Keratinocyte (primary cell): ENCODE measurements around the gene UVSSA. TPM values are rescaled to one million over a fixed set of nuclear protein-coding genes. Genes with fewer than 3 reads are reported as not detected.

Experiments
- DNase-seq: peaks from one replicate; pipeline ENCODE4 v3.0.0-alpha.2; 2011; ENCODE audit warnings: low read depth, missing footprints, low spot score
- FAIRE-seq: peaks from 2 replicates; lab custom pipeline; 2011; peaks lifted over from hg19 to GRCh38; lab: Jason Lieb, UNC
- H2AFZ ChIP-seq: 2 replicates; pipeline ENCODE4 v1.6.0; 2012; ENCODE audit warnings: low read length, control low read depth, inconsistent platforms; ENCODE audit not compliant: control insufficient read depth
- H3K27ac ChIP-seq: 2 replicates; pipeline ENCODE4 v1.5.1; 2011; ENCODE audit warnings: low read length; ENCODE audit not compliant: control insufficient read depth, insufficient read depth
- H3K27me3 ChIP-seq: 3 replicates; pipeline ENCODE4 v1.6.0; 2011; ENCODE audit warnings: low read length; ENCODE audit not compliant: control insufficient read depth, insufficient read depth; ENCODE audit errors: extremely low read depth
- H3K36me3 ChIP-seq, 2 experiments: 2 replicates in 1 of 2; 3 replicates in 1 of 2; pipeline ENCODE4 v1.5.1; 2011; ENCODE audit warnings: low read length in 2 of 2, mild to moderate bottlenecking in 1 of 2; ENCODE audit not compliant: control insufficient read depth in 2 of 2, insufficient read depth in 2 of 2; ENCODE audit errors: extremely low read depth in 1 of 2
- H3K4me1 ChIP-seq: 3 replicates; pipeline ENCODE4 v1.5.1; 2011; ENCODE audit warnings: low read length; ENCODE audit not compliant: control insufficient read depth, insufficient read depth; ENCODE audit errors: extremely low read depth
- H3K4me2 ChIP-seq: 3 replicates; pipeline ENCODE4 v1.6.0; 2011; ENCODE audit warnings: low read depth, low read length; ENCODE audit not compliant: control insufficient read depth, insufficient read depth; ENCODE audit errors: extremely low read depth
- H3K4me3 ChIP-seq, 3 experiments: fragments of 200-600 bp in 1 of 3; sonication (generic) in 1 of 3; 2 replicates in 2 of 3; 3 replicates in 1 of 3; pipeline ENCODE4 v1.5.1; 2011 to 2016; ENCODE audit warnings: low read length in 3 of 3, mild to moderate bottlenecking in 3 of 3, control low read depth in 2 of 3, inconsistent platforms in 1 of 3, low read depth in 1 of 3, mixed read lengths in 1 of 3, mixed run types in 1 of 3, moderate library complexity in 1 of 3; ENCODE audit not compliant: control insufficient read depth in 2 of 3, insufficient read depth in 2 of 3; ENCODE audit errors: extremely low read depth in 1 of 3
- H3K79me2 ChIP-seq: 2 replicates; pipeline ENCODE4 v1.6.0; 2012; ENCODE audit warnings: low read length; ENCODE audit not compliant: control insufficient read depth, insufficient read depth
- H3K9ac ChIP-seq: 3 replicates; pipeline ENCODE4 v1.6.0; 2011; ENCODE audit warnings: low read length; ENCODE audit not compliant: control insufficient read depth, insufficient read depth; ENCODE audit errors: extremely low read depth
- H3K9me1 ChIP-seq: 3 replicates; pipeline ENCODE4 v1.6.0; 2011; ENCODE audit warnings: low read length; ENCODE audit not compliant: control insufficient read depth, insufficient read depth; ENCODE audit errors: extremely low read depth
- H3K9me3 ChIP-seq: 2 replicates; pipeline ENCODE4 v1.5.1; 2012; ENCODE audit warnings: low read depth, low read length; ENCODE audit not compliant: control insufficient read depth
- H4K20me1 ChIP-seq: 3 replicates; pipeline ENCODE4 v1.6.0; 2011; ENCODE audit warnings: low read length; ENCODE audit not compliant: control insufficient read depth, insufficient read depth; ENCODE audit errors: extremely low read depth
- CTCF ChIP-seq, 3 experiments: IDR thresholded peaks in 1 of 3; conservative IDR thresholded peaks in 1 of 3; optimal IDR thresholded peaks in 1 of 3; 2 replicates in 2 of 3; 3 replicates in 1 of 3; pipeline versions ENCODE3 to v1.5.1; 2011; ENCODE audit warnings: low read length in 3 of 3, mild to moderate bottlenecking in 3 of 3, moderate library complexity in 2 of 3, control low read depth in 1 of 3, inconsistent platforms in 1 of 3; ENCODE audit not compliant: insufficient read depth in 2 of 3; ENCODE audit errors: extremely low read depth in 1 of 3
- EZH2 ChIP-seq: IDR thresholded peaks from one replicate; pipeline ENCODE4 v1.6.1; 2012; ENCODE audit warnings: inconsistent platforms, mild to moderate bottlenecking, low read length, moderate library complexity
- dilution Hi-C: fragments of 300-500 bp; cut with MboI; formaldehyde crosslinking; loops from one replicate; pipeline ENCODE4 v1.7.0; 2020; ENCODE audit warnings: low sequenced_read_pairs; ENCODE audit not compliant: extremely low pct_ligation_motif_present
- polyA plus RNA-seq, 5 experiments: library from polyadenylated mRNA; depleted of rRNA in 3 of 5; stranded (reverse) in 3 of 5; stranded (forward) in 1 of 5; unstranded in 1 of 5; fragments of >200 nt; gene quantifications; 1 replicate in 1 of 5; 2 replicates in 3 of 5; 3 replicates in 1 of 5; pipeline versions ENCODE4 v1.2.1 to v1.2.3, GENCODE V29; 2011 to 2012; ENCODE audit warnings: missing spikeins in 2 of 5, low read depth in 1 of 5, low replicate concordance in 1 of 5

The UVSSA gene
- polyA plus RNA-seq, 1 donor (not counting 4 experiments of a cell fraction or from before 2014, with no cell fraction given): 4.7 TPM

- Histone ChIP-seq H3K27me3 (peaks cover 53% of the 10 kb centered on the region), H3K27ac (no peak overlapping the region), H3K4me3 (no peak overlapping the region), H3K79me2 (no peaks in the 10 kb centered on the region), H2AFZ (no peak overlapping the region), H3K9ac (no peak overlapping the region), H3K4me1 (no peaks in the 10 kb centered on the region), H4K20me1 (no peaks in the 10 kb centered on the region), H3K9me1 (no peaks in the 10 kb centered on the region), H3K4me2 (no peak overlapping the region), H3K9me3 (peaks cover 10% of the 10 kb centered on the region), H3K36me3 (no peaks in the 10 kb centered on the region)
- FAIRE-seq (no peak), DNase-seq (no peak)
- TF ChIP-seq CTCF (optimal IDR thresholded peaks at IDR 0.05 in 1 of 3, IDR thresholded peaks at IDR 0.05 in 1 of 3, conservative IDR thresholded peaks at IDR 0.05 in 1 of 3; ENCODE audit: extremely low read depth in 1 of 3, insufficient read depth in 2 of 3, low read length in 3 of 3) (no peak), EZH2 (no peak)
- dilution Hi-C loops: loop anchor here (25.0 kb wide), 1 partner anchor 237 kb away; no protein-coding TSS in a partner anchor
Observed at GRCh38 chr4:1400191-1400805, 53.3 kb downstream of the UVSSA start.

GRCh38 chr4:1400831-1401408, 53.9 kb downstream of the UVSSA start:
- DNase-seq: no peak
- dilution Hi-C loops: loop anchor here (25.0 kb wide), 1 partner anchor 236 kb away; no protein-coding TSS in a partner anchor
- Histone ChIP-seq H3K4me1 (no peaks in the 10 kb centered on the region), H3K79me2 (no peaks in the 10 kb centered on the region), H3K9me1 (no peaks in the 10 kb centered on the region), H3K36me3 (no peaks in the 10 kb centered on the region), H3K27me3 (peaks cover 60% of the 10 kb centered on the region), H4K20me1 (no peaks in the 10 kb centered on the region), H3K4me2 (no peak overlapping the region), H3K9me3 (peaks cover 10% of the 10 kb centered on the region), H3K27ac (no peak overlapping the region), H3K9ac (no peak overlapping the region), H2AFZ (no peak overlapping the region), H3K4me3 (no peak overlapping the region)
- TF ChIP-seq CTCF (optimal IDR thresholded peaks at IDR 0.05 in 1 of 3, IDR thresholded peaks at IDR 0.05 in 1 of 3, conservative IDR thresholded peaks at IDR 0.05 in 1 of 3; ENCODE audit: extremely low read depth in 1 of 3, insufficient read depth in 2 of 3, low read length in 3 of 3): no peak
- TF ChIP-seq EZH2: no peak
- FAIRE-seq: no peak
